ENCODE data around the gene FOXO6.

FOXO6 gene

DNA sequence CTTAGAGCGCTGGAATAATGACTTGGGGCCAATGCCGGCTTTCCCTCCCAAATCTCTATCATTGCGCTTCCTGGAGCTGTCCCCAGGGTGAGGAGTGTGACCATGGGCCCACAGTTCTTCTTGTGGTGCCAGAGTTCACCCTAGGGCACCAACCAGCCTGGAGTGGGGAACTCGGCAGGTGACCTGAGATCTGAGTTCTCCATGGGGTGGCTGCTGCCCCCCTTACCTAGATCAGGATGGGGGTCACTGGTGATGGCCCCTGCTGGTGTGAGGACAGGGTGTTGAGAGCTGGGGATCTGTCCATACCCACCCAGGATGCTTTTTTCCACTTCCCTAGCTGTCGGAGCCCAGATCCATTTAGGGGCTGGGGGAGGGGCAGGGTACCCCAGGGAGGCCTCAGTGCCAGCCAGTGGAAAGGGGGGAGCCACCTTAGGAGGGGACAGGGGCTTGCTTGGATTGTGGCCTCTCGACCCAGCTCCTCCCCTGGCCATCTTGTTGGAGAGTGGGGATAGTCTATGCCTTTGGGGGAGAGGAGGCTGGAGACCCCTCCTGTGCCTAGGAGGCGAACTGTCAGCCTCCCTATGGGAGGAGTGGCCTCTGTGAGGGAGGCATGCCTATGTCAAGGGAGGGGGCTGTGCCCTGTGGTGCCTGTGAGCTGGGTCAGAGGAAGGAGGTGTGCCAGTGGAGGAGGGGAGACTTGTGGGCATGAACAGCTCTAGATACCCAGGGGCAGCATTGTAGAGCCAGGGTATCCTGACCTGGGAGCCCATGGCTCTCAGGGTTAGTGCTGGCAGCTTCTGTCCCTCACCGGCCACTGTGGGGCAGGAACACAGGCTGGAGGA is 1.7 kb downstream of the FOXO6 start:
- peak overlapping the region in 2 of 21 experiments; percentile 4 to 85 for H3K27ac ChIP-seq
- peak overlapping the region in 3 of 7 experiments; percentile 57 to 62 (median 62) for H3K4me3 ChIP-seq

DNA sequence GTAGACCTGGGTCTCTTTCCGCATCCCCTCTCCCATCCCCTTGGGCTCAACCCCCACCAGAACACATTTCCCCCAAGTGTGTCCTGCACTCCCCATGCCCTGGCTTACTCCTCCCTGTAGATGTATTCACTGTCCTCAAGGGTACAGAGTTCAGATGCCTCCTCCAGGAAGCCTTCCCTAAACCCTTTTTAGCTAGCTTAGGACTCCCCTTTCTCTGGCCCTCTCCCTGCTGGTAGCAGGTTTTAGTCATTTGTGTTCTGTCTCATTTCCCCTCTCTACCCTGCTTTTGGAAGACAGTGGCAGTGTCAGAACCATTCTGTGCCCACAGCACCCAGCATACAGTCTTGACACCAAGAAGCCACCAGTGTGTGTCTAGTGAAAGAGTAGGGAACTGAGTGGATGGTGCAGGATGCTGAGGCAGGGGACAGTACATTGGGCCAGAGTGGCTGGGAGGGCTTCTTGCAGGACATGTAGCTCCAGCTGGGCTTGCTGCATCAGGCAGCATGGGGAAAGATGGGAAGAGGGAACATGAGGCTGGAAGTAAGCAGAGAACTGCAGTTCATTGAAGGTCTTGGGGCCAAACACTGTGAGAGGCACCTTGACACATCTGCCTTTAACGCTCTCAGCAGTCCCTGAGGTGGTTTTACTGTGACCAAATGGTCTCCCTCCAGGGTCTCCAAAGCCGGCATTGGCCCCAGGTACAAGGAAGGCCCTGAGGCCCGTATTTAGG is 2.5 kb downstream of the FOXO6 start:
- H3K4me3 ChIP-seq = peak overlapping the region in 2 of 7 experiments; percentile 57 to 62
- H3K27ac ChIP-seq = peak overlapping the region in 1 of 21 experiments; percentile 85

DNA sequence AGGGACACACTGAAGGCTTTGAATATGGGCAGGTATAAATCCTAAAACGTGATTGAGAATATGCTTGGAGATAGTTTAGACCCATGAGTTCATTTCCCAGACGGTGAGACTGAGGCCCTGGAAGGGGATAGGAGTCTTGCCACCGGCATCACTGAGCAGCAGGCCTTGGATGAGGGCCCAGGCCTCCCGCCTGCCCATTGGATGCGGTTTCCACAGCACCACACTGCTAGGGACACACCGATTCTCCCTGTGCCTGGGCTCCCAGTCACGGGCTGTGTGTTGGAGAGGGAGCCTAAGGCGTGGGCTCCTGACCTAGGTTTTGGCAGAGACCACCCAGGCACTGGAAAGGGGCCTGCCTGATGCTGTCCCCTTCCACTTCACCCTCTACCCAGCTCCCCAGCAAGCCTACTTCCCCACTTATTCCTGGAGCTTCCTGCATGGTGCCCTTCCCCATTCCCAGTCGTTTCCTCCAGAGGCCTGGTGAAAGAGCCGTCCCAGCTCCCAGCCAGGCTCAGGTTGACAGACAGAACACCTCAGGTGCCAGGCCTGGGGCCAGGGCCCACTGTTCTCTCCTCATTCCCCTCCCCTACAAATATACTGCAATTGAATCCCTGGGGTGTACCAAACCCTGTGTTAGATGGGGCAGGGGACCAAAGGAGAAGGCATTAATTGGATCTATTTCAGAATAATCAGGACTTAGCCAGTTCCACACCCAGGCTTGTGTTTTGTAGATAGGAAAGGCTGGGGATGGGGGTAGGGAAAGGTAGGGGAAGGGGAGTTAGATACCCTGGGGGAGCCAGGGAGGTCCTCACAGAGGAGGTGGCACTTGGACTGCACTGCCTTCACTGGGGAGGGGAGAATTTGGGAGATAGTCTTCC is 3.4 kb downstream of the FOXO6 start:
- Histone ChIP-seq H3K27ac (peak overlapping the region in 5 of 21 experiments; percentile 1 to 63 (median 57)), H3K4me3 (peak overlapping the region in 1 of 7 experiments; percentile 62)

DNA sequence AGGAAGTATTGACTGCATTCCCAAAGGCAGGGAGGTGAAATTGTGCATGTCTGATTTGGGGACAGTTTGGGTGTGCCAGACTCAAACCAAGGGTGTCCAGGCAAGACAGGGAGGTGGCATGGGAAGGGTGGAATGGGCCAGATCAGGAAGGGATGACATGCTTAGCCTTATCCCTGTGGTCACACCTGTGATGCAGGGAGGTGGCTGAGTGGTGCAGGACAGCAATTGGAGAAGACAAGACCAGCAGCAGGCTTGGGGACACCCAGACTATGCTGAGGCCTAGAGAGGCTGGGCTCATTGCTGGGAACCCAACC is 4.0 kb downstream of the FOXO6 start:
- Histone ChIP-seq H3K4me3 (peak overlapping the region in 1 of 7 experiments; percentile 62), H3K27ac (peak overlapping the region in 9 of 21 experiments; percentile 1 to 81 (median 57))

DNA sequence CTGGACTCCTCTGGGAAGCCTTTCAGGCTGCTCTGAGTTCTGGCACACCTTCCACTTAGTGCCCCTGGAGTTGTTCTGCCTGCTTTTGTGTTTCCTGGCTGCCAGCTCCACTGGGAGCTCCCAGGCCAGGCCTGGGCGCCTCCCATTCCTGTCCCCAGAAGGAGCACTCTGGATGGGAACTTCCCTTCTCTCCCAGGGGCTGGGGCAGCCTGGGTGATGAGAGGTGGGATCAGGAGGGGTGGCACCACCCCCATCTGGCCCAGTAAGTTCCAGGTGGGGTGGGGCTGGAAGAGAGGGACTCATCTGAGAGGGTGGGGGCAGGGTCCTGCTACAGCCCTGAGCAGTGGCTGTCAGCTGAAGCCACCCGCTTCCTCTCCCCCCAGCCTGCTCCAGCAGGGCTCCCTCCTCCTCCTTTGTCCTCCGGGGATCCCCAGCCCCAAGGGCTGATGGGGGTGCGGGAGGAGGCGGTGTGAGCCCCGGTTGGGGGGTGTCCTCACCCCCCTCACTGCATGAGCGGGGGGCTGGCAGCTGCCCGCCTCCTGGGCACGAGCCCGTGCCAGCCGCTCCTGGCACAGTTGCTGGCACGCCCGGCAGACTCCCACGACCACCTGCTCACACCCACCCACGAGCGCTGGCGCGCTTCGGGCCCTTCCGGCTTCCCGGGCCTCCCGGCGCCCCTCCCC is 4.7 kb downstream of the FOXO6 start:
- peak overlapping the region in 19 of 21 experiments; percentile 12 to 81 (median 50) for H3K27ac ChIP-seq

DNA sequence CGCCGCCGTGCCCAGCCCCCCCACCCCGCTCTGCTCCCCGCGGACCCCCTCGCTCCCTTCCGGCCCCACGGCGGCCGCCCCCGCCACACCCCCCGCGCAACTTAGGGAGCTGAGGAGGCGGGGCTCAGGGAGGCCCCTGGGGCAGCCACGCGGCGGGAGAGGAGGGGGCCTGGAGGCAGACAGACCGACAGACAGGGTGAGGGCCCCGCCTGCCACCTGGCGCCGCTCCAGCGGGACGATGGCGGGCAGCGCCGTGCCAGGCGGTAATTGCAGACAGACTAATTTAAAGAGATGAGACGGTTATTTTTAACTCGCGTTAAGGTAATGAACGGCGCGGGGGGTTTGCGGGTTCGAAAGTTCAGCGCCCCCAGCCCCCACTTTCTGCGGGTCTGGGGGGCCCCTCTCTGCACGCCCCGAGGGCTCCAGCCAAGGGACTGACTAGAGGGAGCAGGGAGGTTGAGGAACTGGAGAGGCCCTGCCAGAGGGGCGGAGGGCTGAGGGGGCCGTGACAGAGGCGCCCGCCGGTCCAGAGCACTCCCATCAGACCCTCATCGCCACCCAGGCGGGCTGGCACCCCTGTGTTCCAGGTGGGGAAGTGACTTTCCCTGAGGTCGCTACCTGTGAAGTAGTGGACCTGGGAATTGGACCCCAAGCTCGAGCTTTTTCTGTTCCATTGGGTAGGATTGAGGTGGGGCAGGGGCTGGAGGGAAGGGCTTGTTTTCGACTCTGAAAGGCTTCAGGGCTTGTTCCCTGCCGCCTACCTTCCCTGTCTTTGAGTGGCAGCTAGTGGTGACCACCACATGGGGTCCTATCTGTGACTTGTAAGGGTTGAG is 5.4 kb downstream of the FOXO6 start:
- H3K4me3 ChIP-seq = peak overlapping the region; percentile 15 to 62 (median 34)
- H3K27ac ChIP-seq = peak overlapping the region in 18 of 21 experiments; percentile 12 to 81 (median 52)

More for the DNA sequence above, 4.7 kb downstream of the FOXO6 start:
- peak overlapping the region; percentile 15 to 62 (median 34) for H3K4me3 ChIP-seq

DNA sequence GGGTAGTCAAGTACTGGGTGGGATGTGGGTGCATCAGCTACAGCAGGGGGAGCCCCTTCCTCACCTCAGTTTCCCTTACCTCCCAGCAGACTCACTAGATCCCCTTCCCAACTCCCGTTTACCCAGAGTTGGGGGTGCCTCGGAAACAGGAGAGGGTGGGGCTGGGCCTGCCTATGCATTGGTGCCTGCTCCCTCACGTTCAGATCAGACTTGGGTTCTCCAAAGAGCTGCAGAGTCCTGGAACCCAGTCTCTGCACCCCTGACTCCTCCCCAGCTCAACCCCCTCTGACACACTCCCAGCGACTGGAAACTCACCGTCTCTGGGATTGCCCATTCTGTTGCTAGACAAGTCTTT is 6.0 kb downstream of the FOXO6 start:
- H3K27ac ChIP-seq = peak overlapping the region in 2 of 21 experiments; percentile 60 to 63
- no peak overlapping the region for H3K4me3 ChIP-seq

DNA sequence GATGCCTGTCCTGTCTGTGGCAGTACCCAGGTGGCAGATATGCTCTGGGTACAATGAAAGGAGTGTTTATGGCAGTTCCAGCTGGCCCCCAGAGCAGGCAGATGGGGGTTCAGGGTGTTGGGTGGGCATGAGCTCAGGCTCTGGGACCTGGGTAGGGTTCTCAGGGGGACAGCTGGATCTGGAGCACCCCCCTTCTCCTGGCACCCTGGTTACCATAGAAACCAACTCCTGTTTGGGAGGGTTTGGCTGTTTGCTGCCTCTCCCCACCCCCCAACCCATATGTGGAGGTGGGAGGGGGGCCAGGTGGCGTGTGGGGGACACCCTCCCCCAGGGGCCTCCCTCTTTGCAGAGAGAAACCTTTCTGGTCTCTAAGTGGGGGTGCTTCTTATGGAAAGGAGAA is 7.1 kb downstream of the FOXO6 start:
- Histone ChIP-seq H3K27ac (peak overlapping the region in 1 of 21 experiments; percentile 9), H3K4me3 (no peak overlapping the region)

DNA sequence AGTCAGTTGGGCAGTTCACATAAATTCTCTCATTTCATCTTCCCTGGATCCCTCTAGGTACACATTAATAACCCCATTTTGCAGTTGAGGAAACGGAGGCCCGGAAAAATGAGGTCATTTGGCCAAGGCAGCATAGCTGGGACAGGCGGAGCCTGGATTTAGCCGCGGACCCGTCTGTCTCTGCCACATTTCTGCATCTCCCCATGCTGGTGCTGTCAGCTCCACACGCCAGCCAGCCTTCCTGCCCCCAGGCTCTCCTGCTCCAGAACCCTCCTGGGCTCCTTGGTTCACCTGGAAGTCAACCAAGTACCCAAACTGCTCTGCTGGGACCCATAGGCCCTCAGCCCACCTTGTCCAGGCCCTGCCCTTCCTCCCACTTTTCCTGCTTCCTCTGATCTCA is 7.6 kb downstream of the FOXO6 start:
- Histone ChIP-seq H3K27ac (no peak overlapping the region), H3K4me3 (no peak overlapping the region)

DNA sequence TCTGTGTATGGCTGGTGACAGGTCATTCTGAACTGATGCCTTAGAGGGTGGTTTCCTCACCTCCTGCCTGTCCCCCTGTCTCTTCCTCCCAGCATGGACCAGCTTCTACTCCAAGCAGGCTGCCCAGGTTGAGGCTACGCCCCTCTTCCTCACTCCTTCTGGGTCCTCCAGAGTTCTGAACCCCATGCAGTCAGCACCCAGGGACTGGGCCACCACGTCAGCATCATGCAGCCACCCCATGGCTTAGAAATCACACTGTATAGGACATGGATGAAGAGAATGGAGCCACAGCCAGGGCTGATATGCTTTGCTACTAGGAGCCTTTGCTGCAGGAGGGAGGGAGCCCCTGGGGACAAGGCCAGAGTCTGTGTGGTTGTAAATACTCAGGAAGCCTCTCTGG is 8.3 kb downstream of the FOXO6 start:
- Histone ChIP-seq H3K4me3 (no peak overlapping the region), H3K27ac (no peak overlapping the region)

DNA sequence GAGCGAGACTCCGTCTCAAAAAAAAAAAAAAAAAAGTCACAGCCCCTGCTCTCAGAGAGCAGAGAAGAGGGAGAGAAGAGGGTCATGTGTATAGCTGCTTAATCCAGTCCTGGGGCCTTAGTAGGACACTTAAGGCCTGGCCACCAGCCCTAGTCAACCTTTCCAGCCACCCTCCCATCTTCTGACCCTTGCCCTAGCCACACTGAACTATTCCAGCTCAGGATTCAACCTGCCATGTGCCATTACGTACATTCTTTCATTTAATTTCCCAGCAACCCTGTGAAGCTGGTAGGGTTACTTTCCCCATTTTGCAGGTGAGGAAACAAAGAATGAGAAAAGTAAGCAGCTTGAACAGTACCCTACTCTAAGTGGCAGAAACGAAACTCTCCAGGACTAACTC is 9.0 kb downstream of the FOXO6 start:
- Histone ChIP-seq H3K27ac (no peak overlapping the region), H3K4me3 (no peak overlapping the region)

DNA sequence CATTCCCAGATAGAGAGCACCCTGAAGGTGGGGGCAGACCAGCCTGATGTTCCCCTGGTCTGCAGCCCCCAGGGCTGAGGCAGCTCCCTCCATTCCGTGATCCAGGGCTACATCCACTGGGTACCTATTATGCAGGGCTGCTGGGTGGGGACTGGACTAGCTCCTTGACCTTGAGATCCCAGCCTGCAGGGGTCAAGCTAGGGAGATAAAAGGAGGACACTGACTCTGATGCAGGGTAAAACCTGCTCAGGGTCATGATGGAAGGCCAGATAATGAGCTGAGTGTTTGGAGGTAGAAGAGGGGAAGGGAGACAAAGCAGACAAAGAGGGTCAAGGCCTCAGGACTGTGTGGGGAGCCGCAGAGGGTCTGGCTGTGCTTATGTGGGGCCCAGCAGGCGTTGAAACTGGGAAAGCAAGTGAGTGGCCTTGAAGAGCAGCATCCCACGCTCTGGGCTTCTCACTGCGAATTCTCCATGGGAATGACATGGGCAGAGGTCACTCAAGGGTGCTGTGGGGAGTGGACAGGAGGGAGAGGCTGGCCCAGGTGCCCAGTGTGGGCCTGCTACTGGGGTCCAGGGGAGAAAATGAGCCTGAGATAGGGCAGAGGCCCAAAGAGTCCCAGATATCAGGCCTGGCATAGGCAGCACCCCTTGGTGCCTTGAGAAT is 9.7 kb downstream of the FOXO6 start:
- Histone ChIP-seq H3K27ac (no peak overlapping the region), H3K4me3 (no peak overlapping the region)

DNA sequence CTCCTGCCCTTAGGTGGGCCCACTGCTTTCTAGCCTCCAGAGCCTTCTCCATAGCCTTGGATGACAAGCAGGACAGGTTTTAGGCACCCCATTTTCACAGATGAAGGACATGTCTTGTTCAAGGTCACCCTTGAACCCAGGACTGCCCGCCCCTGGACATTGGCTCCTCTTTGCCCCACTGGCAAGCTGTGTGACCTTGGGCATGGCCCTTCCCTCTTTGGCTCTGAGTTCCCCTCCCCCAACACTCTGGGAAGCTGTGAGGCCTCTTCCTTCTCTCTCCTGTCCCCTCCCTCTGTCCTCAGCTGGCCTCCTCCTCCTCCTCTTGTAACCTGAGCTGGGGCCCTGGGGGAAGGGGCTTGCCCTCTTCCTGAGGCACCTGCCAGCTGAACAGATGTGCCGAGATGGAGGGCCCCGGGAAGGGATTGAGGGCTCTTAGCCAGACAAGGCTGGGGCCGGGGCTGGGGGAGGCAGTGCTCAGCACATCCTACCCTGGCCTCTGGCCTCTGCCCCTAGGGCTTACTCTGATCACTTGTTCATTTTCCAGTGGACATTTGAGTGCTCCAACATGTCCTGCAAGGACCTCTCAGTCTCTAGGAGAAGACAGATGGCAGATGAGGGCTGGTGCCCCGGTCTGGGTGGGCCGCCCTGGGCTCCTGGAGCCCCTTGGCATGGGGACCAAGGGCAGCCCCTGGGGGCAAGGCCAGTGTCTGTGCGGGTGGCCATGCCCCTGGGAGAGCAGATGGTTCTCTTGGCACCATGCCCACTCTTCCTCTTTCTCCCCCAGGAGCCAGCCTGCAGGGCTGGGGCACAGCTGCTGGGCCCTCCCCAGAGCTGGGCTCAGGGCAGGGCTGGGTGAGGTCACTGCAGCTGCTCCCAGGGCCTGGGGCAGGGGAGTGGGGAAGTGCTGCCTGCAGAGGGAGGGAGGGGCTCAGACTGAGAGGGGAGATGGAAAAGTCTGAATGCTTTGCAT is 10.7 kb downstream of the FOXO6 start:
- no peak overlapping the region for H3K4me3 ChIP-seq
- peak overlapping the region in 1 of 21 experiments; percentile 55 for H3K27ac ChIP-seq

DNA sequence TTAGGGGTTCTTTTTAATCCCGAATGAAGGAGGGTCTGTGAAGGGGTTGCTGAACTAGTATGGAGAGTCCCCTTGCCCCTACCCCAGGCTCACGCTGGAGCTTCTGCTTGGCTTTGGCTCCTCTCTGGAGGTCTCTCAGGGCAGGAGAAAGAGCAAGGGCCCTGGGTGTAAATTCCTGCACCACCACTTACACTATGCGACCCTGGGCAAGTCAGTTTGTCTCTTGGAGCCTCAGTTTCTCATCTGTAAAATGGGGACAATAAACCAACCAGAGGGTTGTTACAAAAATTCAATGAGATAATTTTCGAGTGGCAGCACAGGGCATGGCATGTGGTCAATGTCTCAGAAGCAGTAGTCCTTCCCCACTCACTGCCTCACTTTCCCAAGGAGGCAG is 11.4 kb downstream of the FOXO6 start:
- Histone ChIP-seq H3K27ac (no peak overlapping the region), H3K4me3 (no peak overlapping the region)

DNA sequence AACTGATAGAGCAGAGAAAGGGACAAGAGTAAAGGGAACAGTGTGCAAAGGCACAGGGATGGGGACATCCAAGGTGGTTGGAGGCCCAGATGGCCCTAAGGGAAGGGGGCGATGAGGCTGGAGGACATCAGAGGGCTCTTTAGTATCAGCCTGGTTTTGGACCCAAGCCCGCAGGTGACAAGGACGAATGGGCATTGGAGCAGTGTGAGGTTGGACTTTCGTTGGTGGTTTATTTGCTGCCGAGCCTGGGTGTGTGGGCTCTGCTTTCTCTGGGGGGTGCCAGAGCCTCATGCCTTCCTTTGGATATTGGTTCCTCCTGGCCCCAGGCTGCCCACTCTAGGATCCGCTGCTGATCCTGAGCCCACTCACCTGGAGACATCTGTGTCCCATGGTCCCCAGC is 12.1 kb downstream of the FOXO6 start:
- Histone ChIP-seq H3K27ac (no peak overlapping the region), H3K4me3 (no peak overlapping the region)

DNA sequence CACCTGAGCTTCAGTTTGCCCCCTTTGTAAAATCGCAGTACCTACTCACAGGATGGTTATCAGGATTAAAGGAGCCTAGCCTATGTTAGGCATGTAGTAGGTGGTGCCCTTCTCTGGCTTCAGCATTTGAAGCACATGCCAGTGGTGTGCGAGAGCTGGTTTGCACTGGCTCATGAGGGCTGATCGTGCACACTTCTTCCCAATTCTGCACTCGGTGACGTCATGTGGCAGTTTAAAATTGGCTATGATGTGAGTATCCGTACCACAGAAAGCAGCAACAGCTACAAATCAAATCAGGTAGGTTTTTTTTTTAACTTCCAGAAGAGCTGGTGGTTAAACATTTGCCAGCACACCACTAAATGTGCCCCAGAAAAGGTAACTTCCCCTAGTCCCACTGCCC is 13.5 kb downstream of the FOXO6 start:
- H3K4me3 ChIP-seq = no peak overlapping the region
- no peak overlapping the region for H3K27ac ChIP-seq

DNA sequence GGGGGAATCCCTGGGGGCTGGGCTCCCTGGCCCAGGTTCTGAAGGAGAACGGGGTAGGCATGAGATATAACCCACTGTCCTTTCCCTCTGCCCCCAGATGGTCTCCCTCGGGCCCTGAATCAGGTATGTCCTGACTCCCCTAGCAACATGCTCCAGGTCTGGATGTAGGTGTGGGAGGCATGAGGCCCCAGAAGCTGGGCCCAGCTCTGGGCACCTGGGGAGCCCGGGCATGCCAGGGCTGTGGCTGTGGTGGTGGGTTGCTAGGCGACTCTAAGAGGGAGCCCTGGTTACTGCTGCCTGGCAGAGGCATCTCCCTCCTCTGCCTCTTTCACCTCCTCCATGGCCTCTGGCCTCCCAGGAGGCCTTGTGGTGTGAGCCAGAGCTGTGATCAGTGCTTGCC is 16.2 kb downstream of the FOXO6 start:
- Histone ChIP-seq H3K4me3 (no peak overlapping the region), H3K27ac (no peak overlapping the region)
